Vagina (tissue), 2 donors: ENCODE data around the gene PET100. TPM values are rescaled to one million over a fixed set of nuclear protein-coding genes. Genes with fewer than 3 reads are reported as not detected.

Experiments
- DNase-seq, 2 donors: peaks; one replicate each; pipeline ENCODE4 v3.0.0-alpha.2; 2017; ENCODE audit errors: extremely low spot score in 2 of 2
- H3K27ac ChIP-seq: fragments of 200-600 bp; sonication (generic); one replicate; pipeline ENCODE4 v1.5.1; 2019
- H3K27me3 ChIP-seq: fragments of 200-600 bp; sonication (generic); one replicate; pipeline ENCODE4 v1.5.1; 2019
- H3K36me3 ChIP-seq, 2 donors: fragments of 200-600 bp; sonication (generic); one replicate each; pipeline ENCODE4 v1.5.1; 2017 to 2019
- H3K4me1 ChIP-seq: fragments of 200-600 bp; sonication (generic); one replicate; pipeline ENCODE4 v1.5.1; 2019
- H3K4me3 ChIP-seq, 2 donors: fragments of 200-600 bp; sonication (generic); 1 replicate in 1 of 2; 2 replicates in 1 of 2; pipeline ENCODE4 v1.5.1; 2016 to 2019
- H3K9me3 ChIP-seq: fragments of 200-600 bp; sonication (generic); one replicate; pipeline ENCODE4 v1.5.1; 2019
- CTCF ChIP-seq, 3 experiments: fragments of 450-650 bp in 2 of 3; fragments of 200-600 bp in 1 of 3; sonication (generic) in 1 of 3; IDR thresholded peaks; one replicate each; pipeline ENCODE4 v1.5.1; 2017 to 2019; ENCODE audit warnings: antibody characterized with exemption in 3 of 3, mild to moderate bottlenecking in 2 of 3, moderate library complexity in 2 of 3
- POLR2A ChIP-seq, 2 donors: fragments of 450-650 bp; IDR thresholded peaks; one replicate each; pipeline ENCODE4 v1.6.1; 2017; ENCODE audit warnings: antibody characterized with exemption in 2 of 2, mild to moderate bottlenecking in 2 of 2, moderate library complexity in 2 of 2
- POLR2AphosphoS5 ChIP-seq, 2 donors: sonication (generic); formaldehyde crosslinking; IDR thresholded peaks; one replicate each; pipeline ENCODE4 v1.9.0; 2017; ENCODE audit warnings: antibody characterized with exemption in 2 of 2, mild to moderate bottlenecking in 2 of 2, low read depth in 1 of 2; ENCODE audit not compliant: insufficient read depth in 1 of 2
- intact Hi-C: fragments of 100-400 bp; cut with DNase I; formaldehyde crosslinking; loops from one replicate; pipeline ENCODE4 v1.15.1; 2023
- total RNA-seq: library from RNA; depleted of rRNA; stranded (reverse); fragments of >200 nt; gene quantifications from one replicate; pipeline ENCODE4 v1.2.3, GENCODE V29; 2016

PET100 gene
- total RNA-seq, 1 donor from 2014 or later = 16.7 TPM

- no peaks in the 10 kb centered on the region for H3K27me3 ChIP-seq
- H3K4me3 ChIP-seq = no peak overlapping the region
- intact Hi-C loops = no loop called here
- H3K9me3 ChIP-seq = no peaks in the 10 kb centered on the region
- no peak overlapping the region for H3K27ac ChIP-seq
- H3K4me1 ChIP-seq = peaks cover 8% of the 10 kb centered on the region
- TF ChIP-seq CTCF (IDR thresholded peaks at IDR 0.05) = no peak
- no peak for TF ChIP-seq POLR2AphosphoS5 (IDR thresholded peaks at IDR 0.05; ENCODE audit: insufficient read depth in 1 of 2, low read depth in 1 of 2)
- TF ChIP-seq POLR2A (IDR thresholded peaks at IDR 0.05) = no peak
- no peak for DNase-seq
- H3K36me3 ChIP-seq = no peaks in the 10 kb centered on the region
Measured at GRCh38 chr19:7676376-7676775, 46.8 kb downstream of the PET100 start.

GRCh38 chr19:7676854-7677253 is 47.3 kb downstream of the PET100 start, which contains the start of gene MCEMP1:
TSS of gene MCEMP1 (plus strand) at chr19:7677090. CDS start at chr19:7677121, 31 bp downstream.
- intact Hi-C loops = no loop called here
- DNase-seq = no peak

GRCh38 chr19:7677669-7678311 is 48.2 kb downstream of the PET100 start:
- Histone ChIP-seq H3K36me3 (peaks cover 0 to 7% of the 10 kb centered on the region in 2 donors), H3K9me3 (no peaks in the 10 kb centered on the region), H3K4me1 (peaks cover 19% of the 10 kb centered on the region), H3K27me3 (no peaks in the 10 kb centered on the region), H3K27ac (no peak overlapping the region), H3K4me3 (no peak overlapping the region)
- DNase-seq = no peak
- intact Hi-C loops = no loop called here
- no peak for TF ChIP-seq POLR2AphosphoS5 (IDR thresholded peaks at IDR 0.05; ENCODE audit: insufficient read depth in 1 of 2, low read depth in 1 of 2)
- no peak for TF ChIP-seq POLR2A (IDR thresholded peaks at IDR 0.05)
- TF ChIP-seq CTCF (IDR thresholded peaks at IDR 0.05) = no peak

More at GRCh38 chr19:7676854-7677253, 47.3 kb downstream of the PET100 start, which contains the start of gene MCEMP1:
- Histone ChIP-seq H3K27ac (no peak within 1 kb of the TSS), H3K9me3 (no peaks in the 10 kb centered on the region), H3K4me3 (no peak within 1 kb of the TSS), H3K27me3 (no peaks in the 10 kb centered on the region), H3K4me1 (peaks cover 13% of the 10 kb centered on the region), H3K36me3 (no peaks in the 10 kb centered on the region)
- TF ChIP-seq CTCF (IDR thresholded peaks at IDR 0.05) (no peak), POLR2AphosphoS5 (IDR thresholded peaks at IDR 0.05; ENCODE audit: insufficient read depth in 1 of 2, low read depth in 1 of 2) (no peak), POLR2A (IDR thresholded peaks at IDR 0.05) (no peak)

GRCh38 chr19:7678971-7679751 is 49.6 kb downstream of the PET100 start:
- no peaks in the 10 kb centered on the region for H3K9me3 ChIP-seq
- DNase-seq = no peak
- peaks cover 0 to 17% of the 10 kb centered on the region in 2 donors for H3K36me3 ChIP-seq
- H3K4me3 ChIP-seq = no peak overlapping the region
- TF ChIP-seq CTCF (IDR thresholded peaks at IDR 0.05) = no peak
- TF ChIP-seq POLR2AphosphoS5 (IDR thresholded peaks at IDR 0.05; ENCODE audit: insufficient read depth in 1 of 2, low read depth in 1 of 2) = no peak
- TF ChIP-seq POLR2A (IDR thresholded peaks at IDR 0.05) = no peak
- H3K27me3 ChIP-seq = no peaks in the 10 kb centered on the region
- H3K27ac ChIP-seq = no peak overlapping the region
- intact Hi-C loops = no loop called here
- peaks cover 19% of the 10 kb centered on the region for H3K4me1 ChIP-seq
